ENCODE data around the gene PYCARD.
A peak's percentile ranks its signal among the peaks of the same experiment; 100 is the strongest.
"Not testable (repeated sequence)": the region's sequence is repeated elsewhere in the genome, so short reads cannot be mapped to it uniquely, and the experiment has no call there.

Gene PYCARD

GRCh38 chr16:31202414-31203375 lies at the start of gene PYCARD:
Gene PYCARD, minus strand, starts transcription at chr16:31202760. Its CDS starts 70 bp downstream, at chr16:31202690.
- peak; percentile 53 for DNase-seq

GRCh38 chr16:31251435-31251834 lies 48.9 kb upstream of the PYCARD start:
- no peak for DNase-seq

GRCh38 chr16:31250782-31251384 lies 48.3 kb upstream of the PYCARD start:
- DNase-seq, result peak; percentile 57

- no peak for DNase-seq
These were observed 45.8 kb upstream of the PYCARD start for GRCh38 chr16:31248344-31248743.

- no peak for DNase-seq
These were observed 43.7 kb upstream of the PYCARD start for GRCh38 chr16:31246296-31246695.

- not testable (repeated sequence) for DNase-seq
These were observed 43.0 kb upstream of the PYCARD start for GRCh38 chr16:31245598-31245997.

- no peak for DNase-seq
These were observed 41.4 kb upstream of the PYCARD start for GRCh38 chr16:31243734-31244670.

- no peak for DNase-seq
These were observed 39.6 kb upstream of the PYCARD start for GRCh38 chr16:31242206-31242605.

GRCh38 chr16:31238041-31238440 lies 35.5 kb upstream of the PYCARD start:
- DNase-seq, result no peak

- no peak for DNase-seq
These were observed 26.9 kb upstream of the PYCARD start for GRCh38 chr16:31229501-31229900.

GRCh38 chr16:31228206-31228605 lies 25.6 kb upstream of the PYCARD start:
- no peak for DNase-seq

- no peak for DNase-seq
These were observed 22.6 kb upstream of the PYCARD start for GRCh38 chr16:31225193-31225592.

- no peak for DNase-seq
These were observed 21.8 kb upstream of the PYCARD start for GRCh38 chr16:31224092-31224955.

GRCh38 chr16:31223044-31223443 lies 20.5 kb upstream of the PYCARD start:
- DNase-seq, result no peak

GRCh38 chr16:31221357-31222160 lies 19.0 kb upstream of the PYCARD start:
- no peak for DNase-seq

- DNase-seq, result no peak
These were observed 16.7 kb upstream of the PYCARD start for GRCh38 chr16:31219154-31219741.

GRCh38 chr16:31217136-31217530 lies 14.6 kb upstream of the PYCARD start:
- DNase-seq, result no peak

- DNase-seq, result no peak
These were observed 14.0 kb upstream of the PYCARD start, which contains the start of gene PYDC1 for GRCh38 chr16:31216422-31217135. Gene PYDC1, minus strand, starts transcription at chr16:31217135. Its CDS starts 107 bp downstream, at chr16:31217028.

- DNase-seq, result no peak
These were observed 13.0 kb upstream of the PYCARD start for GRCh38 chr16:31215287-31216162.
